GM19455 (cell line): ENCODE measurements around the gene CRHR2.
"Not testable (repeated sequence)": the region's sequence is repeated elsewhere in the genome, so short reads cannot be mapped to it uniquely, and the experiment has no call there.

Source experiments
- ATAC-seq: cut with Tn5 transposase; IDR thresholded peaks from one replicate; pipeline ENCODE4 v1.9.1; 2021; ENCODE audit not compliant: unreplicated experiment

CRHR2 gene

DNA sequence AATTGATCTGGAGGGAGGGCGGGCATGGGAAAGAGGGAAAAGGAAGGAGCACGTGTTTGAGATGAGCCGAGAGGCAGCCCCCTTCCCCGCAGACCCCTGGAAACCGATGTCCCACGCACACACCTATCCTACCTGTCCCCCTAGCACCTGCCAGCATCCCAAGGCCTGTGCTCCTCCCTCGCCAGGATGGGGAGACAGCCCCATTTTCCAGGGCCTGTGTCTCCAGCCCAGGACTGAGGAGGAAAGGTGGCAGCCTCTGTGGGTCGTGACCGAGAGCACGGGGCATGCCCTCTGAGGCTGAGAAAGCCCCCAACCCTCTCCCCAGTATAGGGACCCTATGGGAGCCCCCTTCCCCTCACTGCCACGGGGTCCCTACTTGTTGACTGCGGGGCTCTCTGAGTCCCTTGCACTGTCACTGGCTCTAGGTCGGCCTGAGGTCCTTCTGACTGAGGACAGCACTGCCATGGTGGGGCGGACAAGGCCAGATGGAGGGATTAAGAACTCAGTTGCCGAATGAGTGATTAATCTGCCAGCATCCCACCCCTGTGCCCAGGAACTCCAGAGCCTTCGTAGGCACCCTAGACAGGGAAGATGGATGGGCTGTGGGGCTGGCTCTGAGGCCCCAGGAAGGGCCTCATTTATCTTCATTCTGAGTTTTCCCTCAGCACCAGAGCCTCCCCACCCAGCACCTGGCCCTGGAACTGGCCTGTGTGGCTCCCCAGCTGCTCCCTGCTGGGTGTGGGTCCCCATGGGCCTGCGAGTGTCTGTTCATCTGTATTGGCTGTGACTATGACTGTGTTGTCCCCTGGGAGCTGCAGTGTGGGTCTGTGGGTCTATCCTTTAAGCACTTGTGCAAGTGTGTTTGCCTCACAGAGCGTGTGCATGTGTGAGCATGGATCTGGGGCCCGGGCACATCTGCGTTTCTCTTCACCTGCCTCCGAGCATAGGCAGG, 26.0 kb downstream of the CRHR2 start:
- no peak for ATAC-seq

- no peak for ATAC-seq
These were observed 26.9 kb downstream of the CRHR2 start for GRCh38 chr7:30655096-30655970.

GRCh38 chr7:30654296-30655090, 27.8 kb downstream of the CRHR2 start:
- ATAC-seq = no peak

- no peak for ATAC-seq
These were observed 29.3 kb downstream of the CRHR2 start for GRCh38 chr7:30652698-30653641.

DNA sequence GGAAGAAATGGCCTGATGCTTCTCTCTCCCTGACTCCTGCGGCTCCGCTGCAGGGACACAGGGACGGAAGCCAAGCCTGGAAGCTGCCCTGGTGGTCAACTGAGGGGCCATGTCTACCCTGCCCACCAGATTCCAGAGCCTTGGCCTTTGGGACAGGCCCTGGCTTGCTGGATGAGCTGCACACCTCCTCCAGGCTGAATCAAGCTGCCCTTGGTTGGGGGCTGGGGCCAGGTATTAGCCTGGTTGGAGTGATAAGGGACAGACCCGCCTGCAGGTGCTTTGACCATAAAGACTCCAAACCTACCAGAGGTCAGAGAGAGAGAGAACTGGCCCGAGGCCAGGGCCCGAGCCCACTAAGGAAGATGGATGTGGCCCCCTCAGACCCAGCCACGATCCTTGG, 30.1 kb downstream of the CRHR2 start:
- no peak for ATAC-seq

- no peak for ATAC-seq
These were observed 31.8 kb downstream of the CRHR2 start for GRCh38 chr7:30650421-30650808.

- no peak for ATAC-seq
These were observed 32.4 kb downstream of the CRHR2 start for GRCh38 chr7:30649717-30650420.

GRCh38 chr7:30648744-30649540, 33.3 kb downstream of the CRHR2 start:
- ATAC-seq = no peak

DNA sequence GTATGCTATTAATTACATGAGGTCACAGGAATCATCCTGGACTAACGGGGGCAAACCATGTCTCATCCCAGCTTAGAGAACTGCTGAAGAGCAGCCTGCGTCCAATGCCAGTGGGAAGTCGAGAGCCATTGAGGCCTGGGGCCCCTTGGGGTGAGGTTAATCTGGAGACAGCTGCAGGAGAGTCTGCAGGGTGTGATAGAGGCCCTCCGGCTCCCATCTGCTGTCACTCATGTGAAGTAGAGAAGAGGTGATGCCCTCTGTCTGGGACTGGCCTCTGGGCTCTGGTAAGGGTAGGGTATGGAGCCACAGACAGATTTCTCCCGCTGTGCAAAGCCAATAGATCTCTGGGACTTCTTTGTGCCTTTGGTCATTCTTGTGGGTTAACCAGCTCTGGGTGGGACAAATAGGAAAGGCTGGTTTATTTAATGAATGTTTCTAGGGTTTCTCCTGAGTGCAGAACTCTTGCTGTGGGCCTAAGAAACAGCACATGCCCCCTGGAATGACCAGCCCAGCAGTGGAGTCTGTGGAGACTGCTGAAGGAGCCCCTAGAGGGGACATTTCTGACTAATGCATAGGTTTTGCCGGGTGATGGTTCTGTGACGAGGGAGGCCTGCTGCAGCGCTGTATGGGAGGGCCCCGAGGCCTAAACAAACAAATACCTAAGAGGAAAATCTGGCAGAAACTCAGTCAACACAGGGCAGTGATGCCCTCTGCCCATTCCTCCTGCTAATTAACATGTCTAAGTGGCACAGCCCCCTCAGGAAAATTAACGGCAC, 34.5 kb downstream of the CRHR2 start:
- no peak for ATAC-seq

DNA sequence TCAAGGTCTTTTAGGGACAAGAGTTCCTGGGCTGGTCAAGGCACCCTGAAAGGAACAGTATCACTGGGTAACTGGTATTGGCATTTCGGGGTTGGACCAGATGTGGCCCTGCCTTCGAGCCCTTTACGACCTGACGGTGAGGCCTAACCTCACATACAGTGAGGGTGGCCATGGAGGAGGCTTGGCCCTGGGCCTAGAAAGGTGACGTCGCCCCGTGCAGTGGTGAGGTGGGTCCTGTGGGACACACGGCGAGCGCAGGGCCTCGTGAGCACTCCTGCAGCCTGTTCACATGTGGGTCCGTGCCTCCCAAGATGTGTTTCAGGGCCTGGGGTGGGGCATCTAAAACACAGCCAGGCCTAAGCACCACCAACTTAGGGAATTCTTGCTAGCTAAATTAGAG, 36.1 kb downstream of the CRHR2 start:
- no peak for ATAC-seq

- ATAC-seq = no peak
These were observed 36.6 kb downstream of the CRHR2 start for GRCh38 chr7:30645661-30646060.

GRCh38 chr7:30644286-30644955, 37.8 kb downstream of the CRHR2 start:
- no peak for ATAC-seq

GRCh38 chr7:30642789-30643188, 39.5 kb downstream of the CRHR2 start:
- ATAC-seq = no peak

- ATAC-seq = not testable (repeated sequence)
These were observed 39.9 kb downstream of the CRHR2 start for GRCh38 chr7:30642322-30642721.

- no peak for ATAC-seq
These were observed 46.5 kb downstream of the CRHR2 start for GRCh38 chr7:30635798-30636197.

GRCh38 chr7:30634634-30635201, 47.5 kb downstream of the CRHR2 start:
- no peak for ATAC-seq

GRCh38 chr7:30634193-30634626, 48.0 kb downstream of the CRHR2 start:
- ATAC-seq = no peak
